GM12872 (cell line): Measurements from ENCODE around the gene PTPRM.

ENCODE experiments used
- CTCF ChIP-seq: IDR thresholded peaks from 3 replicates; pipeline ENCODE4 v1.5.1; 2011; ENCODE audit warnings: low read depth, mild to moderate bottlenecking, low read length, moderate library complexity; ENCODE audit not compliant: insufficient read depth

The PTPRM gene

GRCh38 chr18:7727361-7728076, 160.4 kb downstream of the PTPRM start:
- TF ChIP-seq CTCF, result no peak

GRCh38 chr18:7728297-7728696, 161.2 kb downstream of the PTPRM start:
- TF ChIP-seq CTCF, result no peak

DNA sequence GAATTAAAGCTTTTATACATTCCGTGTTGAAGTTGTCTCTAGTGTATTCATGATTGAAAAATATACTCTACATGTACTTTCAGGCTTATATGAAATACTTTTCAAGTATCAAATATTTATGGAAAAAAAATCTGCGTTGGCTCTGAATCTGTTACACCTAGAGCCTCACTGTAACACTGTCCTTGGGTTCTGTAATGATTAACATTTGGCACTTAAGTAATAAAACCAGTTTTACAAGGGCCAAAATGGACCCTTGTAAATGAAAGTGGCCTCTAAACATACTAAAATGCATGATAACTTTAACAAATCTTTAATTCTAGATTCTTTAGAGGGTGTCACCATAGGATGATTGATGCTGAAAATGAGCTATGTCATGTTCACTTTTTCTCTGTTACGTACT, 162.8 kb downstream of the PTPRM start:
- no peak for TF ChIP-seq CTCF

- no peak for TF ChIP-seq CTCF
These were observed 163.6 kb downstream of the PTPRM start for GRCh38 chr18:7730682-7731081.

GRCh38 chr18:7733642-7734041, 166.5 kb downstream of the PTPRM start:
- no peak for TF ChIP-seq CTCF

DNA sequence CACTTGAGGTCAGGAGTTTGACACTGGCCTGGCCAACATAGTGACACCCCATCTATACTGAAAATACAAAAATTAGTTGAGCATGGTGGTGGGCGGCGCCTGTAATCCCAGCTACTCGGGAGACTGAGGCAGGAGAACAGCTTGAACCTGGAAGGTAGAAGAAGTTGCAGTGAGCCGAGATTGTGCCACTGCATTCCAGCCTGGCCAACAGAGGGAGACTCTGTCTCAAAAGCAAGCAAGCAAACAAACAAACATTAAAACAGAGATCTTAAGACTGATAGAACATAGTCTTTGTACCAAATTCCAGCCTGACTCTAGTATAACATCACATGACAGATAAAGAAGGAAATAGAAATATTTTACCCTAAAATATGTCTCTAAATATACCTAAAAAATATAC, 168.1 kb downstream of the PTPRM start:
- TF ChIP-seq CTCF, result peak; percentile 19; the same call in 1 of the 3 replicates

GRCh38 chr18:7735626-7736175, 168.6 kb downstream of the PTPRM start:
- no peak for TF ChIP-seq CTCF

GRCh38 chr18:7737550-7737949, 170.4 kb downstream of the PTPRM start:
- no peak for TF ChIP-seq CTCF
